Hippocampal formation (tissue), 2 donors: ENCODE results near the gene CNIH3.
"Not testable (repeated sequence)": the region's sequence is repeated elsewhere in the genome, so short reads cannot be mapped to it uniquely, and the experiment has no call there.

ENCODE experiments used
- DNase-seq, 2 donors: peaks; one replicate each; lab custom pipeline; 2025; lab: John Stamatoyannopoulos, UW

CNIH3 gene

GRCh38 chr1:224643653-224644052, 27.5 kb downstream of the CNIH3 start:
- DNase-seq, result no peak

- DNase-seq, result peak in 1 of 2 donors; percentile 29
Measured at GRCh38 chr1:224644553-224645154, 28.5 kb downstream of the CNIH3 start.

- DNase-seq, result no peak
Measured at GRCh38 chr1:224647449-224647848, 31.3 kb downstream of the CNIH3 start.

GRCh38 chr1:224650290-224650689, 34.2 kb downstream of the CNIH3 start:
- DNase-seq, result no peak

- DNase-seq, result no peak
Measured at GRCh38 chr1:224651188-224651587, 35.1 kb downstream of the CNIH3 start.

- DNase-seq, result no peak
Measured at GRCh38 chr1:224656392-224656791, 40.3 kb downstream of the CNIH3 start.

GRCh38 chr1:224660074-224660473, 44.0 kb downstream of the CNIH3 start:
- no peak for DNase-seq

- DNase-seq, result no peak
Measured at GRCh38 chr1:224662870-224663269, 46.8 kb downstream of the CNIH3 start.

- DNase-seq, result no peak
Measured at GRCh38 chr1:224665016-224665415, 48.9 kb downstream of the CNIH3 start.

- no peak for DNase-seq
Measured at GRCh38 chr1:224666078-224666477, 50.0 kb downstream of the CNIH3 start.

GRCh38 chr1:224666913-224667312, 50.8 kb downstream of the CNIH3 start:
- DNase-seq, result no peak

- no peak for DNase-seq
Measured at GRCh38 chr1:224668984-224669383, 52.9 kb downstream of the CNIH3 start.

GRCh38 chr1:224669403-224669802, 53.3 kb downstream of the CNIH3 start:
- DNase-seq, result no peak

- no peak for DNase-seq
Measured at GRCh38 chr1:224670506-224670905, 54.4 kb downstream of the CNIH3 start.

- no peak for DNase-seq
Measured at GRCh38 chr1:224671076-224671475, 55.0 kb downstream of the CNIH3 start.

GRCh38 chr1:224673141-224673540, 57.0 kb downstream of the CNIH3 start:
- no peak for DNase-seq

GRCh38 chr1:224675590-224675989, 59.5 kb downstream of the CNIH3 start:
- DNase-seq, result no peak

GRCh38 chr1:224676551-224676950, 60.4 kb downstream of the CNIH3 start:
- DNase-seq, result no peak

- no peak for DNase-seq
Measured at GRCh38 chr1:224678168-224678567, 62.1 kb downstream of the CNIH3 start.

- DNase-seq, result no peak
Measured at GRCh38 chr1:224679606-224680005, 63.5 kb downstream of the CNIH3 start.

- no peak for DNase-seq
Measured at GRCh38 chr1:224681816-224682215, 65.7 kb downstream of the CNIH3 start.

- DNase-seq, result no peak
Measured at GRCh38 chr1:224683936-224684335, 67.8 kb downstream of the CNIH3 start.

- no peak for DNase-seq
Measured at GRCh38 chr1:224684979-224685425, 68.9 kb downstream of the CNIH3 start.

GRCh38 chr1:224686140-224686539, 70.0 kb downstream of the CNIH3 start:
- DNase-seq, result not testable (repeated sequence)
